ENCODE data around the gene POPDC3. TPM values are rescaled to one million over a fixed set of nuclear protein-coding genes. Genes with fewer than 3 reads are reported as not detected.

The POPDC3 gene
- total RNA-seq, 1 donor from 2014 or later: 129 TPM

- DNase-seq (ENCODE audit: low read depth): no peak
These were observed 26.9 kb downstream of the POPDC3 start for GRCh38 chr6:105152880-105153279.

DNA sequence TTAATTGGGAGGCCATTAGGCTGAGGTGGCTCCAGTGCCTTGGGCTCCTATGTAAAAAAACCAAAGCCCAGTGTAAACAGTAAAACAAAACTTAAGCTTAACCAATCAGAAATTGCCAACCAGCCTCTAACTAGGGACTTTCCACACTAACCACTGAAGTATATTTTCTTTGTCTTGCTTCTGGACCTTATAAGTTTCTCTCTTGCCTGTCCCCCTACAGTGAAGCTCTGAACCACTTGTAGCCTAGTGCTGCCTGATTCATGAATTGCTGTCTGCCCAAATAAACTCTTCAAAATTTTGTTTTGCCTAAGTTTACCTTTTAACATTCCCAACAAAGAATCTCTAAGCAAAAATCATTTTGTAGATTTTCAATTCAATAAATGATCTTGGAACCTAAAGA is 28.2 kb downstream of the POPDC3 start:
- DNase-seq (ENCODE audit: low read depth): no peak

- DNase-seq (ENCODE audit: low read depth): no peak
These were observed 41.7 kb downstream of the POPDC3 start for GRCh38 chr6:105138141-105138540.

GRCh38 chr6:105137388-105137787 is 42.4 kb downstream of the POPDC3 start:
- DNase-seq (ENCODE audit: low read depth): no peak

GRCh38 chr6:105136431-105137350 is 43.1 kb downstream of the POPDC3 start:
- DNase-seq (ENCODE audit: low read depth): peak; percentile 90

DNA sequence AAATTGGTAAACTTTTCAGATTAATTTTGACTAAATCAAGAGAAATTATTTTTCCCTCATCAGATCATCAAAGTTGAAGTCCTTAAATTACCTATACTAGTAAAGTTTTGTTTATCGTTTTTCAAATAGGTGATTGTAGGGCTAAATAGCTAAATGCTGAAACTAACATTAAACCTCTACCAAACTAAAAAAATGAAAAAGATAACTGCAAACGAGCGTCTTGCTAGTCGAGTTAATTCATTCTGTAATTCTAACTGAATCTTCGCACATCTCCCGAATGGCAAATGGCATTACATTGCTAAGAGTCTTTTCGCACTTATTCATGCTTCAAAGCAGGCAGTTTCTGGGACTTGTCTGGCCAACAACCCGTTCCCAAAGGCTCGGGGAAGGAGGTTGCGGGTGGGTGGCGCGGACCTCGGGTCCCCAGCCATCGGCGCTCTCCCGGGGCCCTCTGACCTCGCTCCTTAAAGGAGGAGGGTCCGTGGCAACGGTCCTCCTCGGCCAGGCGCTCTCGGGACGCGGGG is 43.8 kb downstream of the POPDC3 start:
- peak; percentile 53 for DNase-seq (ENCODE audit: low read depth)

DNA sequence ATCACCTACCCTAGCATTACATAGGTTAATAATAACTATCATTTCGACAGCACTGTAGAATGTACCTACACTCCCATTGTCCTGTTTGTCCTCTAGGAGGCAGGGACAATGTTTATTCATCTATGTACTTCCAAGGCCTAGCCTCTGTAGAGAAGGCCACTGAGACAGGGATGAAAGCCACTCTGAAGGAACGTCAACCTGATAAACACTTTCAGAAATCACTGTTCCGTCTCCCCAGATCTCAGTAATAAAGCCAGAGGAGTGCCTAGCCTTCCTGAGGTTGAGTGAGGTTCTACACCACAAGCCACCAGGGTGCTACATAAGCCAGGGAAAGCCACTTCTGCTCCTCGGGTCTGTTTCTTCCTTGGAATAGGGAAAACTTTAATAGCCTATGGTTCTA is 44.8 kb downstream of the POPDC3 start:
- peak; percentile 66 for DNase-seq (ENCODE audit: low read depth)

DNA sequence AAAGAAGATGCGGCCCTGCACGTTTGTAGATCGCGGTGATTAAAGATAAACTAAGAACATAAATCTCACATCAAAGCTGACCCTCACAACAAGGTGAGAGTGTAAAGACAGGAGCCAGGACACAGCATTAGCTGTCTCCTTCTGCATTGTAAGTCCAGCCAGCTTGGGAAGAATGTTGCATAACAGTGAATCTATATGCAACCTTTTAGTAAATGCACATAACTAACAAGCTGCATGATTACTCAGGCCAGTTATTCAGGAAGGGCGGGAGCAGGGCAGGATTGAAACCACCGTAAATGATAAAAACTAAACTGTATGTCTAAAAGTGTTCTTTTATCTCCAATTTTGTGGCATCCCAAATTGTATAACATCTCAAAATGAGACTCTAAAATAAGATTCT is 57.1 kb downstream of the POPDC3 start:
- DNase-seq (ENCODE audit: low read depth): no peak

- no peak for DNase-seq (ENCODE audit: low read depth)
These were observed 57.8 kb downstream of the POPDC3 start for GRCh38 chr6:105121981-105122380.

- DNase-seq (ENCODE audit: low read depth): peak; percentile 35
These were observed 59.2 kb downstream of the POPDC3 start for GRCh38 chr6:105120570-105120969.

GRCh38 chr6:105116150-105116549 is 63.7 kb downstream of the POPDC3 start:
- DNase-seq (ENCODE audit: low read depth): no peak

- DNase-seq (ENCODE audit: low read depth): no peak
These were observed 66.4 kb downstream of the POPDC3 start for GRCh38 chr6:105113422-105113821.

DNA sequence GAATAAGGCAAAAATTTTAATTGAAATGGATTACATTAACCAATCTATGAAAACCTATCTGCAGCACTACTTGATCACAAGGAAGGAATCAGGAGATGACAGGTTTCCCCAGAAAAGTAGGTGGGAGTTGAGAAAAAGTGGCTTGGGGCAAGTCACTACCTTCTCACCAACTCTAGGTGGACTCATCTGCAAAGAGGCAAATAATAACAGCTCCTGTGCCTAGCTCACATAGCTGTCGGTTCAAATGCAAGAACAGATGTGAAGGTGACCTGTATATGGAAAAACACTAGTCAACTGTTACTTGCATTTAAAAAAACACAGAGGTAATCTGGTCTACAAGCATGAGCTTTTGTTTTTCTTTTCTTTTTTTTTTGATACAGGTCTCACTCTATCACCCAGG is 67.2 kb downstream of the POPDC3 start:
- DNase-seq (ENCODE audit: low read depth): no peak

GRCh38 chr6:105111871-105112270 is 67.9 kb downstream of the POPDC3 start:
- no peak for DNase-seq (ENCODE audit: low read depth)

- DNase-seq (ENCODE audit: low read depth): no peak
These were observed 68.7 kb downstream of the POPDC3 start for GRCh38 chr6:105111105-105111504.

DNA sequence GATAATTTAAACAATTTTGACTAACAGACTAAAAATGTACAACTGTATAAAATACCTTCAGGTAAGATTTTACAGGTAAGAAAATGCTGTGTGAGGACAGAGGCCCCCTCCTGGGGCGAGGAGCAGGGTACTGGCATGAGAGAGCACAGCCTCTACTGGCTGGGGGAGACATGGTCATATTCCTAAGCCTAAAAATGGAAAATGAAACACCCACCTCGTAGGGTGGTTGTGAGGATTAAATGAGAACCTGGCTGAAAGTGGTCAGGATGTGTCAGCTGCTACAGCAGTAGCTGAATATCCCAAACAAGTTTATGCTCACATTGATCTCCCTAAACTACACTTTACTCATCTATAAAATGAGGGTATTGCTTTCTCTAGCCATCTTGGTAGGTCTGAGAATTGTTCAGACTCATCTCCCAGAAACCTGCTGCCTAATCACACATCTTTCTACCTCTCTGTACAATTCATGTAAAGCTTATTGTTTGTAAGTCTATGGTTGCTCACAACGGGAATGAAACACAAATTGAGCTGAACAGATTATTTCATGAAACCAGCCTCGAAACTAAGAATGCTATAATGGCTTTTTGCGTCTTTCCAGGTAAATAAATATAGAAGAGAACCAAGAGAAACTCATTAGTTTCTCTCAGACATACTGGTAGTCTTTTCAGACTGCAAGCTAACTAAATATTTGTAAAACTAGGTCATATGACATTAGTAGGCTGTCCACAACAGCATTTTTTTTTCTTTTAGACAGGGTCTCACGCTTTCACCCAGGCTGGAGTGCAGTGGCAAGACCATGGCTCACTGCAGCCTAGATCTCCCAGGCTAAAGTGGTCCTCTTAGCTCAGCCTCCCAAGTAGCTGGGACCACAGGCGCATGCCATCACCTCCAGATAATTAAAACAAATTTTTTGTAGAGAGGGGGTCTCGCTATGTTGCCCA is 69.6 kb downstream of the POPDC3 start:
- DNase-seq (ENCODE audit: low read depth): peak; percentile 44

DNA sequence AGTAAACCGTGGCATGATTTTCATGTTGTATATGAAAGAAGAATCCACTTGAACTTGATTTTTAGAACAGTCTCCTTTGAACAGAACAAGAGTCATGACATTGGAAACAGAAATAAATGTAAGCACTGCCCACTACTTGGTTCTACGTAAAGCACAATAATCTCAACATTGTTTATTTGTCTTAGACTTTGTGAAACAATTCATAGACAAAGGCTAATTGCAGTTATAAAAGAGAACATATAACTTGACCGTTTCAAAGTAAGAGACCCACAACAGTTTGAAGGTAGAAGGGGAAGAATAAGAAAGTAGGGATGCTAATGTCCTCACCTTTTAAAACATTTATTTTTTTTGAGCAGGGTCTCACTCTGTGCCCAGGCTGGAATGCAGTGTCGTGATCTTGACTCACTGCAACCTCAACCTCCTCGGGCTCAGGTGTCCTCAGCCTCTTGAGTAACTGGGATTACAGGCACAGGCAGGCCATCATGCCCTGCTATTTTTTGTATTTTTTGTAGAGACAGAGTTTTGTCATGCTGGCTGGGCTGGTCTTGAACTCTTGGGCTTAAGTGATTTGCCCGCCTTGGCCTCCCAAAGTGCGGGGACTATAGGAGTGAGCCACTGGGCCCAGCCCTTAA is 71.1 kb downstream of the POPDC3 start:
- DNase-seq (ENCODE audit: low read depth): no peak
